HepG2 (cell line): ENCODE results near the gene LGR6.

Experiments used
- KMT2A ChIP-seq: sonication (generic); formaldehyde crosslinking; IDR thresholded peaks from 2 replicates; pipeline ENCODE4 v1.4.0; 2020; ENCODE audit warnings: missing genetic modification reagents
- ZSCAN12 ChIP-seq: sonication (generic); formaldehyde crosslinking; IDR thresholded peaks from 2 replicates; pipeline ENCODE4 v1.9.0; 2021; ENCODE audit warnings: mild to moderate bottlenecking, missing genetic modification reagents
- TF ChIP-seq, protein P1 (sequence below): sonication (generic); formaldehyde crosslinking; IDR thresholded peaks from 2 replicates; pipeline ENCODE4 v1.5.0; 2020; ENCODE audit warnings: mild to moderate bottlenecking, missing genetic modification reagents, moderate library complexity

DNA sequence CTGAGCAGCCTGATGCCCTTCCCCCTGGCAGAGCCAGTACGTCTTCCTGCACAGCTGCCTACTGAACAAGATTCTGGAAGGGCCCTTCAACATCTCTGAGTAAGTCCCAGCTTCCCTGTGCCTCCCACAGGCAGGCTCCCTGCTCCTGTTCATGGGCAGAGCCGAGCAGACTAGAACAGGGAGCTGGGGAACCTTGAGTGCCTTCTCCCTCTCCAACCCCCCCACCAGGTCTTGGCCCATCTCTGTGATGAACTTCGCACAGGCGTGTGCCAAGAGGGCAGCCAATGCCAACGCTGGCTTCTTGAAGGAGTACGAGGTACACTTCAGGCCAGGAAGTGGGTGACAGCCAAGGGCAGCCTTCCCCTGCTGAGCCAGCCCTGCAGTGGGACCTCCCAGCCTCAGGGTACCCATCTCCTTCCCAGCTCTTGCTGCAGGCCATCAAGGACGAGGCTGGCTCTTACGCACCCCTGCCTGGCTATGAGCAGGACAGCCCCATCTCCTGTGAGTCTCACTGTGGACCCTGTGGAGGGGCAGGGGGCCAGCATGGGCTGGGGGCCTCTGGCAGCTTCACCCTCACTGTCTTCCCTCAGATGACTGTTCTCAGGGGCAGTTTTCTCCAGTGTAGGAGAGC lies 6.4 kb upstream of the LGR6 start:
- TF ChIP-seq, protein P1, sequence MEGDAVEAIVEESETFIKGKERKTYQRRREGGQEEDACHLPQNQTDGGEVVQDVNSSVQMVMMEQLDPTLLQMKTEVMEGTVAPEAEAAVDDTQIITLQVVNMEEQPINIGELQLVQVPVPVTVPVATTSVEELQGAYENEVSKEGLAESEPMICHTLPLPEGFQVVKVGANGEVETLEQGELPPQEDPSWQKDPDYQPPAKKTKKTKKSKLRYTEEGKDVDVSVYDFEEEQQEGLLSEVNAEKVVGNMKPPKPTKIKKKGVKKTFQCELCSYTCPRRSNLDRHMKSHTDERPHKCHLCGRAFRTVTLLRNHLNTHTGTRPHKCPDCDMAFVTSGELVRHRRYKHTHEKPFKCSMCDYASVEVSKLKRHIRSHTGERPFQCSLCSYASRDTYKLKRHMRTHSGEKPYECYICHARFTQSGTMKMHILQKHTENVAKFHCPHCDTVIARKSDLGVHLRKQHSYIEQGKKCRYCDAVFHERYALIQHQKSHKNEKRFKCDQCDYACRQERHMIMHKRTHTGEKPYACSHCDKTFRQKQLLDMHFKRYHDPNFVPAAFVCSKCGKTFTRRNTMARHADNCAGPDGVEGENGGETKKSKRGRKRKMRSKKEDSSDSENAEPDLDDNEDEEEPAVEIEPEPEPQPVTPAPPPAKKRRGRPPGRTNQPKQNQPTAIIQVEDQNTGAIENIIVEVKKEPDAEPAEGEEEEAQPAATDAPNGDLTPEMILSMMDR = no peak
- TF ChIP-seq KMT2A (CRISPR knock-in tag) = no peak
- no peak for TF ChIP-seq ZSCAN12 (CRISPR knock-in tag)
